ENCODE measurements around the gene AMFR.

Gene AMFR

DNA sequence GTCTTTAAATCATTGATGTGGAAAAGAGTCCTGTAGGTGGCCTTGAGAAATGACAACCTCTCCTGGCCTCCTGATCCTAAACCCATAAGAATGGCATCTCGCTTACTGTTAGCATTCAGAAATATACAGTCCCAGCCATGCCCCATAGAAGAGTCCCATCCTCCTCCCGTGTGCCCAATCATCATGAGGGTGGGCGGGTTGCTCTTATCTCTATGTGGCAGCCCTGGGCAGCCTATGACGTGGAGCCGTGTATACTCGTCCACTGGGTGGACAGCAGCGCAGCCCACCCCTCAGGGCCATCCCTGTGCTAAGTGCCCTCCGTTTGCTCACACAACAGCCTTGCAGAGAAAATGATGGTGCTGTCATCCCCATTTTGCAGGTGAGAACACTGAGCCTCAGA is 105.3 kb downstream of the AMFR start:
- TF ChIP-seq, protein P1, sequence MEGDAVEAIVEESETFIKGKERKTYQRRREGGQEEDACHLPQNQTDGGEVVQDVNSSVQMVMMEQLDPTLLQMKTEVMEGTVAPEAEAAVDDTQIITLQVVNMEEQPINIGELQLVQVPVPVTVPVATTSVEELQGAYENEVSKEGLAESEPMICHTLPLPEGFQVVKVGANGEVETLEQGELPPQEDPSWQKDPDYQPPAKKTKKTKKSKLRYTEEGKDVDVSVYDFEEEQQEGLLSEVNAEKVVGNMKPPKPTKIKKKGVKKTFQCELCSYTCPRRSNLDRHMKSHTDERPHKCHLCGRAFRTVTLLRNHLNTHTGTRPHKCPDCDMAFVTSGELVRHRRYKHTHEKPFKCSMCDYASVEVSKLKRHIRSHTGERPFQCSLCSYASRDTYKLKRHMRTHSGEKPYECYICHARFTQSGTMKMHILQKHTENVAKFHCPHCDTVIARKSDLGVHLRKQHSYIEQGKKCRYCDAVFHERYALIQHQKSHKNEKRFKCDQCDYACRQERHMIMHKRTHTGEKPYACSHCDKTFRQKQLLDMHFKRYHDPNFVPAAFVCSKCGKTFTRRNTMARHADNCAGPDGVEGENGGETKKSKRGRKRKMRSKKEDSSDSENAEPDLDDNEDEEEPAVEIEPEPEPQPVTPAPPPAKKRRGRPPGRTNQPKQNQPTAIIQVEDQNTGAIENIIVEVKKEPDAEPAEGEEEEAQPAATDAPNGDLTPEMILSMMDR (IDR thresholded peaks at IDR 0.05; ENCODE audit: borderline replicate concordance, control extremely low read depth, extremely low read depth, insufficient read depth, missing control alignments) = no peak
- DNase-seq (ENCODE audit: low spot score) = no peak
- in situ Hi-C loops (cut with MboI; ENCODE audit: low sequenced_read_pairs, unreplicated experiment) = loop anchor here (25.0 kb wide), 2 partner anchors 283 to 608 kb away; no protein-coding TSS in a partner anchor

DNA sequence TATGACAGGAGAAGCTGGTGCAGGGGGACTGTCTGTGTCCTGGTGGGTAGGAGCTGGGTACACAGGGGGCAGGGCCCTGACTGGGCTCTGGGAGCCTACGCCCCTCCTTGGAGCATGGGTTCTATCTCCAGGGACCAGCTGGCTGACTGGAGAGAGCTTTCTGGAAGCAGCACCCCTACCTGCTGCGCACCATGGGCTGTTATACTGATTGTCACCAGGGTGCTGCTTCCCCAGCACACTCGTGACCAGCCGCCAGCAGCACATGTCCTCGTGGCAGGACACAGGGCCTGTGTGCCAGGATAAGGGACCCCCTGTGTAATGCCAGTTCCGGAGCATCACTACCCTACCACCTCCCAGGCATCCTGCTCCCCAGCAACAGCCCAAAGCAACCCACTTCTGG is 106.0 kb downstream of the AMFR start:
- in situ Hi-C loops (cut with MboI; ENCODE audit: low sequenced_read_pairs, unreplicated experiment) = loop anchor here (10.0 to 25.0 kb wide), 3 partner anchors 282 to 607 kb away; no protein-coding TSS in a partner anchor
- TF ChIP-seq, protein P1 (IDR thresholded peaks at IDR 0.05; ENCODE audit: borderline replicate concordance, control extremely low read depth, extremely low read depth, insufficient read depth, missing control alignments) = no peak
- DNase-seq (ENCODE audit: low spot score) = no peak

DNA sequence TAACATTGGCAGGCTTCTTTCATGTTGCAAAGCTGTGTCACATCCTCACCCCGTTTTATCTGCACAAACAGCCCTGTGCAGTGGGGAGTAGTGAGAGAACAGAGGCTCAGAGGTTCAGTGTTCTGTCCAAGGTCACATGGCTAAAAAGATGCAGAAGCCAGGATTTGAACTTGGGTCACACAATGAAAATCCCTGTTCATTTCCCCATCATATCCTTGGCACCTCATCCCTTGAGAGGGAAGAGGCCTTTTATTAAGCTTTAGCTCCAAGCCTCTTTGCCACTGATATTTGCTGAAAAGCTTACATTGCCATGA is 106.6 kb downstream of the AMFR start:
- in situ Hi-C loops (cut with MboI; ENCODE audit: low sequenced_read_pairs, unreplicated experiment) = loop anchor here (10.0 to 25.0 kb wide), 3 partner anchors 281 to 606 kb away; no protein-coding TSS in a partner anchor
- no peak for DNase-seq (ENCODE audit: low spot score)
- TF ChIP-seq, protein P1 (IDR thresholded peaks at IDR 0.05; ENCODE audit: borderline replicate concordance, control extremely low read depth, extremely low read depth, insufficient read depth, missing control alignments) = no peak

DNA sequence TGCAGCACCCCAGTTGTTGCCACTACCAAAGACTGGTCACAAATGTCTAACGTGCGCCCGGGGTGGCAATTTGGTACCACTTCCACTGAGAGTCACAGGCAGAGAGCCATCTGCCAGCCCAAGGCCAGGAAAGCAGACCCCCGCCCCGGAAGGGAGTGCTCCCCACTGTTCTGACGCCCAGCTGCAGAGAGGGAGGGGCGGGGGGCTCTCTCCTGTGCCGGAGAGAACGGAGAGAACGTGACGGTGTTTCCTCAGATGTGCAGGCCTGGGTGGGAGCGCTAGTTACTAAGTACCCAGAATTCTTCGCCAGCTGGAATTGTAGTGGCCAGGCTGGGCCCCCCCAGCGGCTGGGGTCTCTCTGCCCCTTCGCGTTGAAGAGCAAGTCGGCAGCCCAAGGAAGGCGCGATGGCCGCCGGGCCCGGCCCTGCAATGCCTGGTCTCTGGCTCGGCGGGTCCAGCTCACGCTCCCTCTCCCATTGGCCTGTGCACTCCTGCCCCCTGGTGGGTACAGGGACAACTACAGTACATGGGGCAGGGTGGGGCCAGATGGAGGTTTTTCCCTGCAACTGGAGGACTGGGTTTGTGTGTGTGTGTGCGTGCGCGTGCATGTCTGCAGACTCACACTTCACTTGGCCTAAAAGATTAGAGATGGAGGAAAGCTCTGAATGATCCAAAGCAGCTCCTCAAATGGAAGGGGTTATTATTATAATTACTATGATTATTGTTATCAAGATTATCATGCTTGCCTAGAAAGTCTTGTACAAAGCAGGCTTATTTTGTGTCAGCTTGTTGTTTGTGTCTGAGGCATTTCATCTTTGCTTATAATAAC is 107.1 kb downstream of the AMFR start:
- peak; percentile 94 for DNase-seq (ENCODE audit: low spot score)
- in situ Hi-C loops (cut with MboI; ENCODE audit: low sequenced_read_pairs, unreplicated experiment) = loop anchor here (10.0 to 25.0 kb wide), 3 partner anchors 281 to 606 kb away; no protein-coding TSS in a partner anchor

DNA sequence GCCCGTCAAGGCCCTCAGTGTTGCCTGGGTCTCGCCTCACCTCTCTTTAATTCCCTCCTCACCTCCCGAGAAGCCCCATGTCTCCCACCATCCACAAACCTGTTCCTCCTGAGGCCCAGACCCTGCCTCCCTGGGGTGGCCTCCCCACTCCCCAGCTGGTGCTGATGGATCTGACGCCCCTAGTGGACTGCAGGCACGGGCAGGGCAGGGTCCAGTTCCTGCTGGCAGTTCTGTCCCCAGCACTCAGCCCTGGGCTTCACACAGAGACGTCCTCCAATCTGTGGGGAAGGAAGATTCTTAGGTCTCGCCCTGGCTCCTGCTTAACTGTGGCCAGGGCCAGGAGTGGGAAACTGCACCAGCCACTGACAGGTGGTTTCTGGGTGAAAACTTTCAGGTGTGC is 108.8 kb downstream of the AMFR start:
- in situ Hi-C loops (cut with MboI; ENCODE audit: low sequenced_read_pairs, unreplicated experiment) = loop anchor here (10.0 to 25.0 kb wide), 3 partner anchors 279 to 604 kb away; no protein-coding TSS in a partner anchor
- no peak for DNase-seq (ENCODE audit: low spot score)
- TF ChIP-seq, protein P1 (IDR thresholded peaks at IDR 0.05; ENCODE audit: borderline replicate concordance, control extremely low read depth, extremely low read depth, insufficient read depth, missing control alignments) = no peak

More for the DNA sequence above, 107.1 kb downstream of the AMFR start:
- TF ChIP-seq, protein P1 (IDR thresholded peaks at IDR 0.05; ENCODE audit: borderline replicate concordance, control extremely low read depth, extremely low read depth, insufficient read depth, missing control alignments) = peak; percentile 84

DNA sequence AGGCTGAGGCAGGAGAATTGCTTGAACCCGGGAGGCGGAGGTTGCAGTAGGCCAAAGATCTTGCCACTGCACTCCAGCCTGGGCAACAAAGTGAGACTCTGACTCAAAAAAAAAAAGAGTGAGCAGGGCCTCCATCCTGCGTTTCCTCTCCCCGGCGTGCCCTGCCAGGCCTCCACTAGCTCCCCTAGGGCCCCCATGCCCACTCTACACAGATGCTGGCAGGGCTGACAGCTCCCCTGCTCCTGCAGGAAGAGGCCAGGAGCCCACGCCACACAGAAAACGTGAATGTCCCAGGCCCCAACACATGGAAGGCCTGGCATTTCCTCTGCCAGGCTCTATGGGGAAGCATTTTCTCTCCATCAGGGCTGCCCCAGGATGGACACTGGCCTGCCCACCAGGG is 109.4 kb downstream of the AMFR start:
- no peak for DNase-seq (ENCODE audit: low spot score)
- in situ Hi-C loops (cut with MboI; ENCODE audit: low sequenced_read_pairs, unreplicated experiment) = loop anchor here (10.0 to 25.0 kb wide), 3 partner anchors 279 to 604 kb away; no protein-coding TSS in a partner anchor
- TF ChIP-seq, protein P1 (IDR thresholded peaks at IDR 0.05; ENCODE audit: borderline replicate concordance, control extremely low read depth, extremely low read depth, insufficient read depth, missing control alignments) = no peak

All from GM13976 (cell line).